Activated CD4-positive, CD25-positive, alpha-beta regulatory T cell treated with anti-CD3 and anti-CD28 coated beads, Interleukin-2, amount 50 U/mL, for 16 hours (primary cell): Measurements from ENCODE around the gene SCFD2.
A peak's percentile ranks its signal among the peaks of the same experiment; 100 is the strongest.

Source experiments
- DNase-seq: peaks from one replicate; pipeline ENCODE4 v3.0.0-alpha.2; 2020; ENCODE audit warnings: low read depth, low spot score

The SCFD2 gene

GRCh38 chr4:52932591-52933470 lies 433.0 kb downstream of the SCFD2 start:
- DNase-seq = no peak

GRCh38 chr4:52931243-52931642 lies 434.6 kb downstream of the SCFD2 start:
- DNase-seq = no peak

GRCh38 chr4:52926196-52926974 lies 439.5 kb downstream of the SCFD2 start:
- no peak for DNase-seq

GRCh38 chr4:52925531-52925968 lies 440.3 kb downstream of the SCFD2 start:
- no peak for DNase-seq

- DNase-seq = no peak
Measured at GRCh38 chr4:52919461-52919860, 446.4 kb downstream of the SCFD2 start.

- no peak for DNase-seq
Measured at GRCh38 chr4:52917817-52918216, 448.0 kb downstream of the SCFD2 start.

GRCh38 chr4:52915730-52916300 lies 450.0 kb downstream of the SCFD2 start:
- DNase-seq = no peak

- DNase-seq = no peak
Measured at GRCh38 chr4:52915191-52915590, 450.7 kb downstream of the SCFD2 start.

- DNase-seq = no peak
Measured at GRCh38 chr4:52914051-52914605, 451.7 kb downstream of the SCFD2 start.

GRCh38 chr4:52912608-52913007 lies 453.3 kb downstream of the SCFD2 start:
- no peak for DNase-seq

- peak; percentile 31 for DNase-seq
Measured at GRCh38 chr4:52911684-52912294, 454.1 kb downstream of the SCFD2 start.

GRCh38 chr4:52910115-52910514 lies 455.7 kb downstream of the SCFD2 start:
- no peak for DNase-seq

- no peak for DNase-seq
Measured at GRCh38 chr4:52907510-52907909, 458.4 kb downstream of the SCFD2 start.

- no peak for DNase-seq
Measured at GRCh38 chr4:52904421-52904820, 461.4 kb downstream of the SCFD2 start.

GRCh38 chr4:52903273-52903672 lies 462.6 kb downstream of the SCFD2 start:
- DNase-seq = no peak

GRCh38 chr4:52894443-52894842 lies 471.4 kb downstream of the SCFD2 start:
- DNase-seq = no peak

- no peak for DNase-seq
Measured at GRCh38 chr4:52892880-52893279, 473.0 kb downstream of the SCFD2 start.

GRCh38 chr4:52891743-52892142 lies 474.1 kb downstream of the SCFD2 start:
- DNase-seq = no peak

- DNase-seq = no peak
Measured at GRCh38 chr4:52890521-52890791, 475.4 kb downstream of the SCFD2 start.

- DNase-seq = no peak
Measured at GRCh38 chr4:52889778-52890520, 475.9 kb downstream of the SCFD2 start.

GRCh38 chr4:52889354-52889753 lies 476.5 kb downstream of the SCFD2 start:
- no peak for DNase-seq
